NB4 (cell line): Measurements from ENCODE around the gene TRIP12.

Source experiments
- CTCF ChIP-seq: IDR thresholded peaks from one replicate; pipeline ENCODE4 v1.5.1; 2012; ENCODE audit warnings: low read depth, low read length
- POLR2A ChIP-seq: IDR thresholded peaks from 2 replicates; pipeline ENCODE4 v1.6.1; 2011; ENCODE audit warnings: mild to moderate bottlenecking; ENCODE audit not compliant: insufficient read length; ENCODE audit errors: extremely low read depth

- TF ChIP-seq CTCF, result no peak
- TF ChIP-seq POLR2A, result no peak
Measured at GRCh38 chr2:229851870-229852269, 69.9 kb downstream of the TRIP12 start.
